ENCODE measurements around the gene KCNMB3. TPM values are rescaled to one million over a fixed set of nuclear protein-coding genes. Genes with fewer than 3 reads are reported as not detected.
A peak's percentile ranks its signal among the peaks of the same experiment; 100 is the strongest.

The KCNMB3 gene
- total RNA-seq, 1 donor from 2014 or later = 2.9 TPM

DNA sequence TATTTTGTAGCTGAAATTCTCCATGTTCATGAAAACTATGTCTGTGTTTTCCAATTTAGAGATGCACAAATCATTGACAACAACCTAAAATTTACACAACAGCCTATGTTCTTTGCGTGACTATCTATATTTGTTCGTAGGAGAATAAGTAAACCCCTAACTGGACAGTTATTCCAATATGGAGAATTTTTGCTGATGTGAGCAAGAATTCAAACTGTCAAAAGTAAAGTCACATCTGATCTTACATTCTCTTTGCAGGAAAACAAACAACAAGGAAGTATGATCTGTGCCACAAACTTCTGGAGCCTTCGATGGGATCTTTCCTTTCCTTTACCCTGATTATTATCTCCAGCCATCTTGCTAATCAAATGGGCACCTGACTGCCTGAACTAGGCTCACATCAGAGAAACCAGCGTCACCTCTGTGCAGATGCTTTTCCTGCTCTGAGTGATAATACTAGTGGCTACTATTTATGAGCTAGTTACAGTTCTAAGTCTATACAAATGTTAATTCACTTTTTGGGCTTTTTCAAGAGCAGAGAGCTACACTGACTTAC is 18.3 kb upstream of the KCNMB3 start:
- no peak overlapping the region for H3K27ac ChIP-seq
- no peaks in the 10 kb centered on the region for H3K36me3 ChIP-seq
- ATAC-seq = no peak
- H3K9me3 ChIP-seq = no peaks in the 10 kb centered on the region
- H3K27me3 ChIP-seq (ENCODE audit: low read depth) = no peaks in the 10 kb centered on the region
- DNase-seq = no peak
- H3K4me3 ChIP-seq = no peak overlapping the region
- intact Hi-C loops (cut with DNase I) = no loop called here
- TF ChIP-seq, protein P1, sequence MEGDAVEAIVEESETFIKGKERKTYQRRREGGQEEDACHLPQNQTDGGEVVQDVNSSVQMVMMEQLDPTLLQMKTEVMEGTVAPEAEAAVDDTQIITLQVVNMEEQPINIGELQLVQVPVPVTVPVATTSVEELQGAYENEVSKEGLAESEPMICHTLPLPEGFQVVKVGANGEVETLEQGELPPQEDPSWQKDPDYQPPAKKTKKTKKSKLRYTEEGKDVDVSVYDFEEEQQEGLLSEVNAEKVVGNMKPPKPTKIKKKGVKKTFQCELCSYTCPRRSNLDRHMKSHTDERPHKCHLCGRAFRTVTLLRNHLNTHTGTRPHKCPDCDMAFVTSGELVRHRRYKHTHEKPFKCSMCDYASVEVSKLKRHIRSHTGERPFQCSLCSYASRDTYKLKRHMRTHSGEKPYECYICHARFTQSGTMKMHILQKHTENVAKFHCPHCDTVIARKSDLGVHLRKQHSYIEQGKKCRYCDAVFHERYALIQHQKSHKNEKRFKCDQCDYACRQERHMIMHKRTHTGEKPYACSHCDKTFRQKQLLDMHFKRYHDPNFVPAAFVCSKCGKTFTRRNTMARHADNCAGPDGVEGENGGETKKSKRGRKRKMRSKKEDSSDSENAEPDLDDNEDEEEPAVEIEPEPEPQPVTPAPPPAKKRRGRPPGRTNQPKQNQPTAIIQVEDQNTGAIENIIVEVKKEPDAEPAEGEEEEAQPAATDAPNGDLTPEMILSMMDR (IDR thresholded peaks at IDR 0.05) = no peak
- H3K4me1 ChIP-seq = no peaks in the 10 kb centered on the region

DNA sequence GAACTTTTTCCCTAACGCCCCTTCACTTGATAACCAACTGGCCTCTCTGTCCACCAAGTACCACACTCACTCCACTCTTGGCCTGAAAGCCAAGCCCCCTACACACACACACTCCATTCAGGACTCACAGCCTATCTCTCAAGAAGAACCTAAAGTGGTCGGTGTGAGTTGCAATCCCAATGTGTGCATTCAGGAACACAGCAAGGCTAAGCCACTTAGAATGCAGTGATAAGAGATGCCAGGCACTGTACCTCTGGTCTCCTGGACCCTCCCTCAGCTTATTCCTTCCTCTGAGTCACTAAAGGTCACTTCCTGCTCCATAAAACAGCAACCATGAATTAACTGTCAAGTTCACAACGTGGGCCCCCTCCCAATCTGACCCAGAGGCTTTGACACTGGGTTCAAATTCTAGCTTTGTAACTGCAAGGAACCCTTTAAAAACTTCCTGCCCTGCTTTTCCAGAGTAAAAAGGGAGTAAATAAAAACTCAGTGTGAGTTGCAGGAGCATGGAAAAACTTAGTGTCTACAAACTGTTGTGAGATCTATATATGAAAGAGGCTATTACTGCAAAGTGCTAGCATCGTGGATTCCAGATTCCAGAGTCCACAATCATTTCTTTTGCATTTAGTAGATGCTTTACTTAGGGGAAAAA is 17.6 kb upstream of the KCNMB3 start:
- Histone ChIP-seq H3K27me3 (ENCODE audit: low read depth) (no peaks in the 10 kb centered on the region), H3K4me3 (no peak overlapping the region), H3K9me3 (no peaks in the 10 kb centered on the region), H3K27ac (no peak overlapping the region), H3K4me1 (no peaks in the 10 kb centered on the region), H3K36me3 (no peaks in the 10 kb centered on the region)
- intact Hi-C loops (cut with DNase I) = no loop called here
- DNase-seq = no peak
- TF ChIP-seq, protein P1 (IDR thresholded peaks at IDR 0.05) = no peak
- no peak for ATAC-seq

DNA sequence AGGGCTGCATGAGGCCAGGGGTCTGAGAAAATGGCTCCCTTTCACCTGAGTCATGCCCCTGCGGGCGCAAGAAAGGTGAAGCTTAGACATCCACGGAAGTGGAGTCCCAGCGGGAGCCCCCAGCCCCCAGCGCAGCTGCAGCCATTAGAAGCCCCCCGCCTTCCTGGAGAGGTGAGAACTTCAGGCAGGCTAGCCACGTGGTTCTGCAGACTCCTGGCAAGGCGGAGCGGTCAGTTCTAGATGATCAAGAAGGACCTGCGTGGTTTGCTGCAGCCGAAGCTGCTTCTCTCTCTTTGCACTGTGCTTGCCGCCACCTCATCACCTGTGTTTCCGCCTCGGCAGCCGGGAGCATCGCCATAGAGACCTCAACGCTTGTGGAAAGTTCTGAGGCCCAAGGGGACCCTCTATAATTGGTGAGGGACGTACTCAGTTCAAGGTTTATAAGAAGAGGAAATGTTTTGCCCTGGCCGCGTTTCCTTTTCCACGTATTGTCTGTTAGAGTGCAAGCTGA is 15.8 kb upstream of the KCNMB3 start:
- Histone ChIP-seq H3K4me3 (peak overlapping the region; percentile 3), H3K4me1 (peaks cover 2% of the 10 kb centered on the region), H3K27me3 (ENCODE audit: low read depth) (no peaks in the 10 kb centered on the region), H3K36me3 (no peaks in the 10 kb centered on the region), H3K9me3 (no peaks in the 10 kb centered on the region), H3K27ac (no peak overlapping the region)
- intact Hi-C loops (cut with DNase I) = no loop called here
- TF ChIP-seq, protein P1 (IDR thresholded peaks at IDR 0.05) = no peak
- no peak for DNase-seq
- peak in 1 of 2 donors; percentile 25 for ATAC-seq

DNA sequence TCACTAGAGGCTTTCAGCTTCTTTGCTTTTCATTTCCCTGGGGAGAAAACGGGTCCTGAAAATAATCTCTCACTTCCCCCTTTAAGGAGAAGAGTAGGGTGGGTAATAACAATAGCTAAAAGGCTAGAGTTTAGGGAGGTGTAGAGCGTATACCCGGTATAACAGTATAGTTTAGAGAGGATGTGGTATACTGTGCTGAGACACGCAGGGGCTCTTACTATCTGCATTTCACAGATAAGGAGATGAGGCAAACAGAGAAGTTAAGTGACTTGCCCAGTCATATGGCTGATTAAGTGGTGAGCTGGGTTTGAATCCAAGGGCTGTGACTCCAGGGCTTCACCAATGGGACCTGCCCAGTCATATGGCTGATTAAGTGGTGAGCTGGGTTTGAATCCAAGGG is 15.0 kb upstream of the KCNMB3 start:
- no peaks in the 10 kb centered on the region for H3K9me3 ChIP-seq
- H3K27ac ChIP-seq = no peak overlapping the region
- H3K36me3 ChIP-seq = no peaks in the 10 kb centered on the region
- peaks cover 5% of the 10 kb centered on the region for H3K4me1 ChIP-seq
- TF ChIP-seq, protein P1 (IDR thresholded peaks at IDR 0.05) = no peak
- DNase-seq (no peak), ATAC-seq (no peak)
- intact Hi-C loops (cut with DNase I) = no loop called here
- no peaks in the 10 kb centered on the region for H3K27me3 ChIP-seq (ENCODE audit: low read depth)
- H3K4me3 ChIP-seq = no peak overlapping the region

DNA sequence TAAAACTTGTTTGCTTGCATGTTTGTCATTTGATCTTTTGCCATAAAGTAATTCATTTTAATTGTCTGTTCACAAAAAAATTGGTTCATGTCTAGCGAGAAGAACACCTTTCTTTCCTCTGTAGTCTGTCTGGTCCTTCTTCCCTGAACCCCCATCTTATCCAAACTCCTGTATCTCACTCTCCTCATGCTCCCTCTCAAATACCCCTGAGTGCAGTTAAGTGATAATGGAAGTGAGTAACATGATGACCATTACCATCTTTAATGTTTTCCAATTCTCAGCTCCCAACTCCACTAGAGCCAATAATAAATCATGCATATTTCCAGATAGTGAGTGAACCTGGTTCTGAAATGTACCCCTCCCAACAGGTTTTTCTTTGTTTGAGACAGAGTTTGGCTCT is 14.2 kb upstream of the KCNMB3 start:
- Histone ChIP-seq H3K4me3 (no peak overlapping the region), H3K4me1 (peaks cover 5% of the 10 kb centered on the region), H3K27ac (no peak overlapping the region), H3K27me3 (ENCODE audit: low read depth) (no peaks in the 10 kb centered on the region), H3K36me3 (no peaks in the 10 kb centered on the region), H3K9me3 (no peaks in the 10 kb centered on the region)
- intact Hi-C loops (cut with DNase I) = no loop called here
- DNase-seq = no peak
- ATAC-seq = no peak
- TF ChIP-seq, protein P1 (IDR thresholded peaks at IDR 0.05) = no peak

Measured in lower lobe of right lung (tissue), 2 donors.